ENCODE measurements around the gene CFAP299. TPM values are rescaled to one million over a fixed set of nuclear protein-coding genes. Genes with fewer than 3 reads are reported as not detected.

CFAP299 gene
- total and polyA plus RNA-seq, 2 of the 8 experiments (the other 6 are each of a cell fraction or from before 2014, with no cell fraction given) = not detected

DNA sequence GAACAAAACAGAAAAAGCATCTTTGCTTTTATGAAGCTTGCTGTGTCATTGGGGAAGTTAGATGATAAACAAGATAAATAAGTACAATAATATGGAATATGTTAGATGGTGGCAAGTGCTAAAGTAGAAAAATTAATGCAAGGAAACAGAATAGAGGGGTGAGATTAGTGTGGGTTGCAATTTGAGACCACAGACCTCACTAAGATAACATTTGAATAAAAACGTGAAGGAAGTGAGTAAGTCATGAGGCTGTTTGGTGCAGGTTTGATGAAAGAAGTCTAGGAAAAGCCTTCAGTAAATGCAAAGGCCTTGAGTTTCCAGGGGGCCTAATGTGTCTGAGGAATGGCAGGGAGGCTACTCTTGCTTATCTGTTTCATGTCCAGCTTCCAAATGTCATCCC, 102.5 kb downstream of the CFAP299 start:
- ChIA-PET POLR2A (ENCODE audit: partially characterized antibody) (no interaction called here), CTCF (ENCODE audit: partially characterized antibody) (interaction anchor here (1.7 kb wide), 1 partner anchor 22 kb away, joined by 3 read pairs; no protein-coding TSS in a partner anchor)
- Histone ChIP-seq H3K27me3 (replicated peaks in 1 of 4; ENCODE audit: control insufficient read depth in 3 of 4, extremely low read depth in 1 of 4, insufficient read depth in 3 of 4, low read length in 3 of 4) (no peaks in the 10 kb centered on the region), H2AK5ac (ENCODE audit: low read depth, low read length) (no peak overlapping the region), H3K14ac (ENCODE audit: insufficient read length) (no peak overlapping the region), H2BK15ac (ENCODE audit: low read length) (no peak overlapping the region), H3K36me3 (ENCODE audit: control insufficient read depth in 2 of 4, insufficient read depth in 4 of 4, low read length in 3 of 4) (no peaks in the 10 kb centered on the region), H3K23me2 (ENCODE audit: low read depth, low read length) (no peaks in the 10 kb centered on the region), H2BK12ac (ENCODE audit: low read depth, low read length) (no peak overlapping the region), H2BK5ac (ENCODE audit: low read depth, low read length) (no peak overlapping the region), H3K79me2 (ENCODE audit: control insufficient read depth in 1 of 2, insufficient read depth in 2 of 2, low read length in 2 of 2) (no peaks in the 10 kb centered on the region), H4K91ac (replicated peaks; ENCODE audit: insufficient read length, low read length) (no peak overlapping the region), H4K5ac (ENCODE audit: insufficient read length, low read depth, low read length) (no peak overlapping the region), H3K79me1 (ENCODE audit: low read depth, low read length) (no peaks in the 10 kb centered on the region), H3K4ac (replicated peaks; ENCODE audit: insufficient read length, low read depth, low read length) (no peak overlapping the region), H3K27ac (ENCODE audit: low read depth, low read length) (no peak overlapping the region), H2BK20ac (ENCODE audit: low read length) (no peak overlapping the region), H2AFZ (ENCODE audit: low read length) (no peak overlapping the region), H3K9ac (replicated peaks in 1 of 4; ENCODE audit: extremely low read depth in 1 of 4, low read depth in 3 of 4, low read length in 3 of 4) (no peak overlapping the region), H3K9me3 (ENCODE audit: insufficient read depth in 2 of 2, low read depth in 1 of 2, low read length in 1 of 2) (no peaks in the 10 kb centered on the region), H3K18ac (ENCODE audit: extremely low read depth, low read length) (no peak overlapping the region), H3K4me2 (ENCODE audit: insufficient read depth in 1 of 2, low read depth in 2 of 2, low read length in 2 of 2) (no peak overlapping the region), H3K23ac (ENCODE audit: insufficient read length) (no peak overlapping the region), H2BK120ac (replicated peaks; ENCODE audit: low read depth, low read length) (no peak overlapping the region), H4K8ac (ENCODE audit: extremely low read depth, insufficient read depth, low read length) (no peak overlapping the region), H3K56ac (replicated peaks; ENCODE audit: insufficient read length, low read depth, low read length) (no peak overlapping the region), H3K4me3 (ENCODE audit: extremely low read depth in 1 of 4, insufficient read depth in 2 of 4, low read depth in 3 of 4, low read length in 4 of 4) (no peak overlapping the region), H3K4me1 (replicated peaks in 1 of 4; ENCODE audit: control insufficient read depth in 3 of 4, insufficient read depth in 4 of 4, low read length in 3 of 4) (peaks cover 4 to 7% (median 5%) of the 10 kb centered on the region in 4 experiments; a peak in 6 of 7 replicates), H4K20me1 (replicated peaks in 1 of 2; ENCODE audit: control insufficient read depth in 1 of 2, insufficient read depth in 2 of 2, low read length in 2 of 2) (no peaks in the 10 kb centered on the region)
- 37% methylated on average over 1 of the region's 1 CpG; no CpG with 5 or more reads in 1 of the 2 experiments for WGBS, 2 experiments (ENCODE audit: extremely low coverage in 1 of 2, insufficient coverage in 1 of 2, insufficient read length in 1 of 2, insufficient replicate concordance in 2 of 2, low coverage in 1 of 2, low lambda C conversion rate in 2 of 2, missing lambda C conversion rate in 1 of 2)
- DNase-seq (ENCODE audit: low read depth in 1 of 2, low spot score in 2 of 2) (no peak), FAIRE-seq (no peak)
- TF ChIP-seq KDM5A (IDR thresholded peaks at IDR 0.05; ENCODE audit: low read length) (no peak), SP2 (IDR thresholded peaks at IDR 0.05; ENCODE audit: low read length) (no peak), MAFK (IDR thresholded peaks at IDR 0.05; ENCODE audit: low read depth, low read length) (no peak), RBBP5 (IDR thresholded peaks at IDR 0.05; ENCODE audit: borderline replicate concordance, low read depth, low read length) (no peak), KDM4A (IDR thresholded peaks at IDR 0.05; ENCODE audit: low read depth, low read length, severe bottlenecking) (no peak), TAF7 (optimal IDR thresholded peaks at IDR 0.05; ENCODE audit: borderline replicate concordance, low read depth, low read length) (no peak), TEAD4 (IDR thresholded peaks at IDR 0.05; ENCODE audit: low read depth, low read length) (no peak), SIX5 (IDR thresholded peaks at IDR 0.05; ENCODE audit: low read depth, low read length) (no peak), SIRT6 (IDR thresholded peaks at IDR 0.05; ENCODE audit: low read length) (no peak), TCF12 (IDR thresholded peaks at IDR 0.05; ENCODE audit: low read depth, low read length) (no peak)
- TF ChIP-seq, protein P1, sequence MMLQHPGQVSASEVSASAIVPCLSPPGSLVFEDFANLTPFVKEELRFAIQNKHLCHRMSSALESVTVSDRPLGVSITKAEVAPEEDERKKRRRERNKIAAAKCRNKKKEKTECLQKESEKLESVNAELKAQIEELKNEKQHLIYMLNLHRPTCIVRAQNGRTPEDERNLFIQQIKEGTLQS (IDR thresholded peaks at IDR 0.05; ENCODE audit: insufficient read depth, low read depth, low read length) = no peak
- TF ChIP-seq, protein P2, sequence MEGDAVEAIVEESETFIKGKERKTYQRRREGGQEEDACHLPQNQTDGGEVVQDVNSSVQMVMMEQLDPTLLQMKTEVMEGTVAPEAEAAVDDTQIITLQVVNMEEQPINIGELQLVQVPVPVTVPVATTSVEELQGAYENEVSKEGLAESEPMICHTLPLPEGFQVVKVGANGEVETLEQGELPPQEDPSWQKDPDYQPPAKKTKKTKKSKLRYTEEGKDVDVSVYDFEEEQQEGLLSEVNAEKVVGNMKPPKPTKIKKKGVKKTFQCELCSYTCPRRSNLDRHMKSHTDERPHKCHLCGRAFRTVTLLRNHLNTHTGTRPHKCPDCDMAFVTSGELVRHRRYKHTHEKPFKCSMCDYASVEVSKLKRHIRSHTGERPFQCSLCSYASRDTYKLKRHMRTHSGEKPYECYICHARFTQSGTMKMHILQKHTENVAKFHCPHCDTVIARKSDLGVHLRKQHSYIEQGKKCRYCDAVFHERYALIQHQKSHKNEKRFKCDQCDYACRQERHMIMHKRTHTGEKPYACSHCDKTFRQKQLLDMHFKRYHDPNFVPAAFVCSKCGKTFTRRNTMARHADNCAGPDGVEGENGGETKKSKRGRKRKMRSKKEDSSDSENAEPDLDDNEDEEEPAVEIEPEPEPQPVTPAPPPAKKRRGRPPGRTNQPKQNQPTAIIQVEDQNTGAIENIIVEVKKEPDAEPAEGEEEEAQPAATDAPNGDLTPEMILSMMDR (IDR thresholded peaks at IDR 0.05; ENCODE audit: control extremely low read depth in 1 of 3, insufficient read depth in 1 of 3, low read depth in 1 of 3, low read length in 3 of 3) = no peak
